Activated CD4-positive, alpha-beta T cell treated with anti-CD3 and anti-CD28 coated beads, Interleukin-2, amount 50 U/mL, for 16 hours (primary cell): ENCODE measurements around the gene PDCD10.

Source experiments
- DNase-seq: peaks from one replicate; pipeline ENCODE4 v3.0.0-alpha.2; 2020

PDCD10 gene

DNA sequence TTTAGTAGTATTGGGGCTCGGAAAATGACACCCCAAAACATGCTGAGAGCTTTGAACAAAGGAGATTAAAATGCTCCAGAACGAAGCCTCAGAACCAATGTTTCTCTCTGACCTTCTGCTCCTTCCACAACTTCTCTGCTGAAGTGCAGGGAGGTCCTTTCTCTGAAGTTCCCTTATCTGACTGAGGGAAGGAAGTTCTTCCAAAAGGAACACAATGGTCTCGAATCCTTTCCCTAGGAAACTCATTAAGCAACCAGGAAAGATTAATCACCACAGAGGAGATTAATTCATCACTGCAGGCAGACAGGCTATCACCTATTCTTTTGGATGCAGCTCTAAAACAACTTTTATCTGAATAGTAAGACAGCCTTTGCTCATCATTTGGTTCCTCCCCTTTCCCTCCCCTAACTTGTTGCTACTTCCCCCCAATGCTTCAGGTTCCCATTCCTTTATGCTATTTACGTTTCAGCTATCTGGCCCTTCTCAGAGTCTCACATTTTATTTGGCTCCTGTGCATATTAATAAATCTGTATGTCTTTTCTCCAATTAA, 62.7 kb downstream of the PDCD10 start:
- DNase-seq, result no peak

DNA sequence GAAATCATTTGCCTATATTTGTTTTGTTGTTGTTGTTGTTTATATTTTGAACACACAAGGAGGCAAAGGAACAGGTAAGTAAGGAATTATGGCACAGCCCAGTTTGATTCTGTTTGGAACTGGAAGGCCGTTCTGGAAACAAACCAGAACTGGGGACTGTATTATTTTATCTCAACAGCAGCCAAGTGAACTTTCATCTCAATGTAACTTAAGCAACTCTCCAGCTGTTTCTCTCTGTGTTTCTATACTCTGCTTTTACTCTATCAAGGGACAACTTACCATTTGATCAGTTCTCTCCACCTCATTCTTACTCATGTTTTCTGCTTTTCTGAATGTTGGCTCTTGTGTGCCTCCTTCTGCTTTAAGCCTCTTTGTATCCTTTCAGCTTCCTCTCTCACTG, 65.0 kb downstream of the PDCD10 start:
- DNase-seq, result no peak

DNA sequence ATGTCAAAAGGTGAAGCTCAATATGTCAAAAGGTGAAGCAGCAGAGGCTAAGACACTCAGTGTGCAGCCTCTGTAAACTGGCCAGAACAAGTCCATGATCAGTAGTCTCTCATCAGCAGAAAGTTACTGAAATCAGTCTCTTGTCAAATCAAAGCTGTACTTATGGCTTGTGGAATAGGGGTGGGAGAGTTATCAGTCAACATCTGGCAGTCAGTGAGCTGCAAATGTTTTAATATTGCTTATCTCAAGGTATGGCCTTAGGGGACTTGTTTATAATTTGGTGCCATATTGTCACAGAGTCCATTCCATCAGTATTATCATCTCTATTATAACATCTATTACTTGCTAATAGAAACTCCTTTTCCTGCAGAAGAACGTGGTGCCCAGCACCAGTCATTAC, 66.0 kb downstream of the PDCD10 start:
- no peak for DNase-seq

DNA sequence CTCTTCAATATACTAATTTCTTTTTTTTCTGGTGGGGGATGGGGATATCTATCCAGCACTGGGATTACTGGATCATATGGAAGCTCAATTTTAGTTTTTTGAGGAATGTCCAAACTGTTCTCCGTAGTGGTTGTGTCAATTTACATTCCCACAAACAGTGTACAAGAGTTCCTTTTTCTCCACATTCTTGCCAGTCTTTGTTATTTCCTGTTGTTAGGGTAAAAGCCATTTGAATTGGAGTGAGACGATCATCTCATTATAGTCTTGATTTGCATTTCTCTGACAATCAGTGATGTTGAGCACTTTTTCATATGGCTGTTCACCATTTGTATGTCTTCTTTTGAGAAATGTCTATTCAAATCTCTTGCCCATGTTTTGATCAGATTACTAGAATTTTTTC, 68.1 kb downstream of the PDCD10 start:
- no peak for DNase-seq

DNA sequence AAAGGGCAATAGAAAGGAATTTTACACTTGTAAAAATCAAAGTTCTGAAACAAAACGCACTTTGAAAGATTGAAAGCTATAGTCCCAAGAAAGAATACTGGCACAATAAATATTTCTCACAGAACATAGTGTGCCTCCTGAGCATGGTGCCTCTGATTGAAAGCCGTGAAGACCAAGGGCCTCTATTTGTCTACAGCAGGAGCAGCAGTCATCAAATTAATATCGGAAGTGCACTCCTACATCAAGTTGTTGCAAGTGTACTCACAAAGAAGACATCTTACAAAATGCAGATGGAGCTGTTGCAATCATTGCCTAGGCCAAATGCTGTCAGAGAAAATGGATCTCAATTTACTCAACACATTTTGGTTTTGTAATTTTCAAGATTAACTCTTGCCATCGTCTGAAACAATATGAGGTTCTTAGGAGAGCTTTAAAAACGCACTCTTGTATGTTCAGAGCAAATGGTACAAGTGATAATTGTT, 71.7 kb downstream of the PDCD10 start:
- no peak for DNase-seq

DNA sequence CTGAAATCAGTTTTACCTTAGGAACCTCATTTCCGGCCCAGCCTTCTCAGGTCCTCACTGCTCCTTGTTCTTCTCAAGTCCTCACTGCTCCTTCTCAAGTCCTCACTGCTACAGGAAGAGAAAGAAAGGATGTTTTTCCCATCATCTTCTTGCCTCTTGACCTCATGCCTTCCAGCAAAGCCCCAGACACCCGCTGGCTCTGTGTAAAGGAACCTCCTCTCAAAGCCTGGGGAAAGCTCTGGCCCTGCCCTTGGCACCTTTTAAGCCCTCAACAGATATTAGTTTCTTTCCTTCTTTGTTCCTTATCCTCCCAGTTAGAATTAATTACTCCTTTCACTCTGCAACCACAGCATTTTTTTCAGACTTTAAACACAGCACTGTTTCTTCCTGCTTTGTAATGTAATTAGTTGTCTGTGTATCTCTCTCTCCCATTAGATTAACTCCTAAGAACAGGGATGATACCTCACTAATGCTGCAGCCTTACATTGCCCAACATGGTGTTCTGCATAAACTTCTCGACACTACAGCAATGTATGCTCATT, 76.9 kb downstream of the PDCD10 start:
- no peak for DNase-seq

DNA sequence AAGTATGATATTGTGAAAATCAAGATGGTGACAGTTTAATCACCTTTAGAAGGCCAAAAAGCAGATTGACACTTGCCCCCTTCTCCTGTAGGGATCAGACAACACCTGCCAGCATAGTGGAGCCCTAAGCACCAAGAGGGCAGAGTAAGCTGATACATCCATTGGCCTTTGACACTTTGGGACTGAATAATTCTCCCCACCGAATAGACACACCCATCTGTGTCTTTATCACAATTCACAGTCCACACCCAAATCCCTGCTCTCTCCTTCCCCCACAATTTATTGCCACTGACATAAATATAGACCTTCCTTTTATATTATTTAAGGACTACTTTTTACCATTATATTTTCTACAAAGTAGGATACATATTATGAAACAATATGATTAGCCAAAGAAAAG, 77.9 kb downstream of the PDCD10 start:
- no peak for DNase-seq

DNA sequence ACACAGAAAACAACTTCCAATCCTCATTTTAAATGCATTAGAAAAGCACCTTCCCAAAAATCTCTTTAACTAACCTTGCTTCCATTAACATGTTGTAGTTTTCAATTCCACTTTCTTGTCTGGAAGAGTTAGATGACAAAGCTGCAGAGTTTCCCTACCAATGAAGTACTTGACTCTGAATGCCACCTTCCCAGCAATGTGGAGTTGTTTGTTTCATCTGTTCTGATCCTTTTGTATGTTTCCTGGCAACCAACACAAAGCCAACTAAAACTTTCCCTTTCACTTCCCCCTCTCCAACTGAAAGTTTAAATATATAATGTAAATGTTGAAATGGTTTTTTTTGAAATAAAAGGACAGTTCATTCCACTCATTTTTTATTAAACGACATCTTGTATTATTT, 80.9 kb downstream of the PDCD10 start, which contains the start of gene WDR49:
WDR49 (minus strand) TSS at position 183 of the 400 bp plus-strand sequence. CDS start 517 bp downstream, outside the sequence.
- DNase-seq, result no peak

DNA sequence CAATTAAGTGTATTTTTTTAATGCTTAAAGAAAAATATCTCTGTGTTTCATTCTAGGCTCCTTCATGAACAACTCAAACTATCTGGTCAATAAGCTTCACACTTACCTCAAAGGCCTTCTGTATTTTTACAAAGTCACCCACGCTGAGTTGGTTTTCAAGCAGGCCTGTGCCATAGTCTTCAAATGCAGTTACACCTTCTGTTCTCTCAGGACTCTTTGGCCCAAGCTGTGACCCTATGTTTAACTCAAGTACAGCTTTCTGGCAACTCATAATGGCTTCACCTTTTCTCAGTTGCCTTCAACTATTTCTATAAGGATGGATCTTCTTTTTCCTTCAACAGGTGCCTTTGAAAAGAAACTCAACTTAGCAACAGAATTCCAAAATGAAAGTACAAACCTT, 81.5 kb downstream of the PDCD10 start:
- DNase-seq, result no peak

DNA sequence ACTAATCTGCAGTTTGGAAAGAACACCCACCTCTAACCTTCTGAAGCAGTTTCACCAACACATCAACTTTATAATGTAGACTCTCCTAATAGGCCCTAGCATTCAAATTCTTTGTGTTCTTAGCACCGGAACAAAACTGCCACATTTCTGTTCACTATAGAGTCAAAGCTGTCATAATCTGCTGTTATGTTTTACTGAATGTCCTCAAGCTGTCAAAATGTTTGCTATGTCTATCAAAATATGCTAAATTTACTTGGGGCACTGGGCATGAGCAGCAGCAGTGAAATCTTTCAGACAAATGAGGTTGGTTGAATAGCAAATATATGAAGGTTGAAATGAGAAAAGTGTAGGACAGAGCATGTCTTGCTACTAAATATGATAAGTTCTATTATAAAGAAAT, 82.9 kb downstream of the PDCD10 start:
- no peak for DNase-seq

DNA sequence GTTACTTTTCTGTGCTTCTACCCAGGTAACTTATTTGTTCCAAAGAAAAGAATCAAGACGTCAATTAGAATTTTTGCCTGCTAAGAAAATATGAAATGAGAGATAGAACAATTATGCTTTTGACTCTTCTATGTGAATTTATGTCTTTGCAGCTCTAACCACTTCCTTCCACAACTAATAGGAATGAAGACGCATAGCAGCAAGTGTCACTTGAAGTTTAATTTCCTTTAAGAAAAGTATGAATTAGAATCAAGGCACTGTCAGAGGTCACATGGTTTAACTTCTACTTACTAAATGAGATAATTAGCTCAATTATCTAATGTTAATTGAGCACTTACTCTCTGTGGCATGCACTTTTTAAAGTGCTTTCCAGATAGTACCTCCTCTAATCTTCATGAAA, 84.2 kb downstream of the PDCD10 start:
- DNase-seq, result no peak

DNA sequence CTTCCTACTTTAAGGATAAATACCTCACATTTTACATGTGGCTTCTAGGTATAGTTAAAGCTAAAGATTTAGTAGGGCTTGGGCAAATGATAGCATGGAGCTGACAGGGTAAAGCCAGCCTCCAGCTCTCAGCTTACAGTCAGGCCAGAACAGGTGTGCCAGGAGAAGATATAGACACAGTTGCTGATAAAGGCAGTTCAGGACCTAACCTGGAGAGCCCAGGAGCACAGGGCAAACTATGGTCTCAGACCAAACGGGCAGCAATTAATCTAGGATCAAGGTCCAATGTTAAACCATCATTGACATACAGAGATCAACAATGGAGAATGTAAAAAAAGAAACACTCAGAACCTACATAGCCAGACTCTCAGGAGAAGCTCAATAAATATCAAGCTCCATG, 84.9 kb downstream of the PDCD10 start:
- no peak for DNase-seq

DNA sequence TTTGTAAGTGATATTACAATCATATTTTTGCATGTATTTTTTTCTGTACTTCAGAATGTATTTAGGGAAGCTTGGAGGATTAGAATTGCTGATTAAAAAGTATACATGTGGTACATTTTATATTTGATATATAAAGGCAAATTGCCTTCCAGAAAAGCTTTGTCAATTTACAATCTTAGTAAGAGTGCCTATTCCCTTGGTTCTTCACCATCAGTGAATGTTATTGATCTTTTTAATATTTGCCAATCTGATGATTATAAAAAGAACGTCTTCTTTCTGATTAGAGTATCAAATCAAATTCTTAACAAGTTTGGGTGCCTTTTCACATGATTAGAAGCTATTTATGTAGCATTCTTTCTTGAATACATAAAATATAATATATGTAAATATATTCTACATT, 90.1 kb downstream of the PDCD10 start:
- DNase-seq, result no peak
